WTC11 (cell line): ENCODE data around the gene TTC24. TPM values are rescaled to one million over a fixed set of nuclear protein-coding genes. Genes with fewer than 3 reads are reported as not detected.

Experiments
- ATAC-seq: fragments of 200-7000 bp; cut with Tn5 transposase; 2 replicates; pipeline ENCODE4 v1.10.0; 2021; ENCODE audit warnings: mild to moderate bottlenecking, moderate library complexity
- CTCF ChIA-PET: fragments of 300-600 bp; sonication (Branson Sonifier 250); formaldehyde crosslinking; loops from one replicate; lab custom pipeline; 2021; ENCODE audit warnings: antibody characterized with exemption; lab: Charles Lee
- POLR2A ChIA-PET: fragments of 350-600 bp; sonication (Branson Sonifier 250); formaldehyde crosslinking; loops from one replicate; lab custom pipeline; 2021; ENCODE audit warnings: antibody characterized with exemption; lab: Charles Lee
- DNase-seq: peaks from one replicate; pipeline ENCODE4 v3.0.0; 2021; ENCODE audit warnings: low spot score
- H3K27ac Mint-ChIP-seq: 2 replicates; pipeline ENCODE4 v1.8.0; 2021; ENCODE audit warnings: mixed read lengths
- H3K27me3 Mint-ChIP-seq: 2 replicates; pipeline ENCODE4 v1.8.0; 2021; ENCODE audit warnings: low read depth, mild to moderate bottlenecking, moderate library complexity, mixed read lengths
- H3K36me3 Mint-ChIP-seq: 2 replicates; pipeline ENCODE4 v1.8.0; 2021; ENCODE audit warnings: mixed read lengths
- H3K4me1 Mint-ChIP-seq: 2 replicates; pipeline ENCODE4 v1.8.0; 2022; ENCODE audit warnings: mixed read lengths
- H3K4me3 Mint-ChIP-seq: 2 replicates; pipeline ENCODE4 v1.8.0; 2021; ENCODE audit warnings: mild to moderate bottlenecking, moderate library complexity, mixed read lengths
- H3K9me3 Mint-ChIP-seq: 2 replicates; pipeline ENCODE4 v1.8.0; 2021; ENCODE audit warnings: mixed read lengths
- CREM ChIP-seq: sonication (generic); formaldehyde crosslinking; IDR thresholded peaks from 2 replicates; pipeline ENCODE4 v1.8.1; 2022; ENCODE audit warnings: mild to moderate bottlenecking, missing genetic modification reagents, moderate library complexity
- ESRRA ChIP-seq: sonication (generic); formaldehyde crosslinking; IDR thresholded peaks from 2 replicates; pipeline ENCODE4 v1.8.1; 2022; ENCODE audit warnings: mild to moderate bottlenecking, missing genetic modification reagents, borderline replicate concordance
- FOXJ3 ChIP-seq: sonication (generic); formaldehyde crosslinking; IDR thresholded peaks from 2 replicates; pipeline ENCODE4 v1.9.0; 2021; ENCODE audit warnings: missing genetic modification reagents, mild to moderate bottlenecking, borderline replicate concordance
- GRHL2 ChIP-seq: fragments of 250-450 bp; sonication (Bioruptor Pico); IDR thresholded peaks from 2 replicates; pipeline ENCODE4 v1.8.0; 2022; ENCODE audit warnings: mild to moderate bottlenecking, moderate library complexity; ENCODE audit not compliant: insufficient replicate concordance, severe bottlenecking
- MXD4 ChIP-seq: fragments of 250-450 bp; sonication (Bioruptor Pico); IDR thresholded peaks from 2 replicates; pipeline ENCODE4 v1.8.0; 2021; ENCODE audit warnings: mild to moderate bottlenecking, moderate library complexity, borderline replicate concordance
- MYBL2 ChIP-seq: sonication (generic); formaldehyde crosslinking; IDR thresholded peaks from 2 replicates; pipeline ENCODE4 v1.8.1; 2023; ENCODE audit warnings: mild to moderate bottlenecking, moderate library complexity, missing genetic modification reagents
- NFATC4 ChIP-seq: fragments of 250-450 bp; sonication (Bioruptor Pico); IDR thresholded peaks from 2 replicates; pipeline ENCODE4 v1.9.0; 2021; ENCODE audit warnings: mild to moderate bottlenecking
- NFE2L1 ChIP-seq: sonication (generic); formaldehyde crosslinking; IDR thresholded peaks from 2 replicates; pipeline ENCODE4 v1.8.1; 2023; ENCODE audit warnings: missing genetic modification reagents
- NR1H2 ChIP-seq: sonication (generic); formaldehyde crosslinking; IDR thresholded peaks from 2 replicates; pipeline ENCODE4 v1.9.0; 2021; ENCODE audit warnings: mild to moderate bottlenecking, moderate library complexity, missing genetic modification reagents
- OVOL2 ChIP-seq: fragments of 250-450 bp; sonication (Bioruptor Pico); IDR thresholded peaks from 2 replicates; pipeline ENCODE4 v1.9.0; 2021; ENCODE audit warnings: mild to moderate bottlenecking, borderline replicate concordance
- PREB ChIP-seq: sonication (generic); formaldehyde crosslinking; IDR thresholded peaks from 2 replicates; pipeline ENCODE4 v1.8.1; 2022; ENCODE audit warnings: mild to moderate bottlenecking, missing genetic modification reagents, moderate library complexity, borderline replicate concordance
- RORB ChIP-seq: fragments of 250-450 bp; sonication (Bioruptor Pico); IDR thresholded peaks from 2 replicates; pipeline ENCODE4 v1.9.0; 2021; ENCODE audit warnings: mild to moderate bottlenecking
- SMAD3 ChIP-seq: sonication (generic); formaldehyde crosslinking; IDR thresholded peaks from 2 replicates; pipeline ENCODE4 v1.8.0; 2022; ENCODE audit warnings: missing genetic modification reagents, mild to moderate bottlenecking, borderline replicate concordance
- SOX15 ChIP-seq: fragments of 250-450 bp; sonication (Bioruptor Pico); IDR thresholded peaks from 2 replicates; pipeline ENCODE4 v1.9.0; 2021; ENCODE audit warnings: mild to moderate bottlenecking
- TEAD1 ChIP-seq: sonication (generic); formaldehyde crosslinking; IDR thresholded peaks from 2 replicates; pipeline ENCODE4 v1.8.0; 2022; ENCODE audit warnings: mild to moderate bottlenecking, missing genetic modification reagents
- TP53 ChIP-seq: sonication (generic); formaldehyde crosslinking; IDR thresholded peaks from 2 replicates; pipeline ENCODE4 v1.8.1; 2023; ENCODE audit warnings: mild to moderate bottlenecking, missing genetic modification reagents
- ZBTB43 ChIP-seq: sonication (generic); formaldehyde crosslinking; IDR thresholded peaks from 2 replicates; pipeline ENCODE4 v1.8.1; 2023; ENCODE audit warnings: mild to moderate bottlenecking, missing genetic modification reagents
- ZNF263 ChIP-seq: sonication (generic); formaldehyde crosslinking; IDR thresholded peaks from 2 replicates; pipeline ENCODE4 v1.8.1; 2022; ENCODE audit warnings: low read depth, mild to moderate bottlenecking, moderate library complexity, missing genetic modification reagents
- ZNF532 ChIP-seq: fragments of 250-450 bp; sonication (Bioruptor Pico); IDR thresholded peaks from 2 replicates; pipeline ENCODE4 v1.9.0; 2021; ENCODE audit warnings: mild to moderate bottlenecking, borderline replicate concordance
- total RNA-seq: library from RNA; stranded (reverse); gene quantifications from 3 replicates; pipeline ENCODE4 v1.2.3, GENCODE V29; 2021
- TF ChIP-seq, protein P1 (sequence below): sonication (generic); formaldehyde crosslinking; IDR thresholded peaks from 2 replicates; pipeline ENCODE4 v1.8.1; 2023; ENCODE audit warnings: mild to moderate bottlenecking, missing genetic modification reagents, borderline replicate concordance
- TF ChIP-seq, protein P2 (sequence below): sonication (generic); formaldehyde crosslinking; IDR thresholded peaks from 2 replicates; pipeline ENCODE4 v1.8.1; 2022; ENCODE audit warnings: low read depth, mild to moderate bottlenecking, moderate library complexity, missing genetic modification reagents, borderline replicate concordance

Gene TTC24
- total RNA-seq, 1 experiment from 2014 or later, result 0.20 TPM

DNA sequence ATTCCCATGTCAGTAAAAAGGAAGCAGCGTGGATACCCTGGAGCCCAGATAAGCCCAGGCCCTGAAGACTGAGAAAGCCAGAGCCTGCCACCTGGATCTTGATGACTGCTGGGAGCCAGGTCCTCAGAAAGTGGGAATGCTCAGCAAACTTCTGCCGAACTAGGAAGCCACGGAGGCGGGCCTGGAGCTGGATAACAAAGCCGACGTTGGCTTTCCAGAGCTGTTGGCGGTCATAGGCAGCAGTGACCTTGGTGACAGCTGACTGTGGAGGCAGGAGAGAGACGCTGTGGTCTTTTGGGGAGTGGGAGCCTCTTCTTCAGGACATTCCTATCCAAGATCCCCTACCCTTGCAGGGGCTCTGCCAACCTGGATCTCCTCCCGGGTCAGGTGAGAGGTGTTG is 31.5 kb upstream of the TTC24 start (continued):
- TF ChIP-seq MXD4 (CRISPR knock-in tag) (no peak), MYBL2 (CRISPR knock-in tag) (no peak), OVOL2 (CRISPR knock-in tag) (no peak), CREM (CRISPR knock-in tag) (no peak), GRHL2 (CRISPR knock-in tag) (no peak), SMAD3 (CRISPR knock-in tag) (no peak), SOX15 (CRISPR knock-in tag) (no peak)
- TF ChIP-seq, protein P1, sequence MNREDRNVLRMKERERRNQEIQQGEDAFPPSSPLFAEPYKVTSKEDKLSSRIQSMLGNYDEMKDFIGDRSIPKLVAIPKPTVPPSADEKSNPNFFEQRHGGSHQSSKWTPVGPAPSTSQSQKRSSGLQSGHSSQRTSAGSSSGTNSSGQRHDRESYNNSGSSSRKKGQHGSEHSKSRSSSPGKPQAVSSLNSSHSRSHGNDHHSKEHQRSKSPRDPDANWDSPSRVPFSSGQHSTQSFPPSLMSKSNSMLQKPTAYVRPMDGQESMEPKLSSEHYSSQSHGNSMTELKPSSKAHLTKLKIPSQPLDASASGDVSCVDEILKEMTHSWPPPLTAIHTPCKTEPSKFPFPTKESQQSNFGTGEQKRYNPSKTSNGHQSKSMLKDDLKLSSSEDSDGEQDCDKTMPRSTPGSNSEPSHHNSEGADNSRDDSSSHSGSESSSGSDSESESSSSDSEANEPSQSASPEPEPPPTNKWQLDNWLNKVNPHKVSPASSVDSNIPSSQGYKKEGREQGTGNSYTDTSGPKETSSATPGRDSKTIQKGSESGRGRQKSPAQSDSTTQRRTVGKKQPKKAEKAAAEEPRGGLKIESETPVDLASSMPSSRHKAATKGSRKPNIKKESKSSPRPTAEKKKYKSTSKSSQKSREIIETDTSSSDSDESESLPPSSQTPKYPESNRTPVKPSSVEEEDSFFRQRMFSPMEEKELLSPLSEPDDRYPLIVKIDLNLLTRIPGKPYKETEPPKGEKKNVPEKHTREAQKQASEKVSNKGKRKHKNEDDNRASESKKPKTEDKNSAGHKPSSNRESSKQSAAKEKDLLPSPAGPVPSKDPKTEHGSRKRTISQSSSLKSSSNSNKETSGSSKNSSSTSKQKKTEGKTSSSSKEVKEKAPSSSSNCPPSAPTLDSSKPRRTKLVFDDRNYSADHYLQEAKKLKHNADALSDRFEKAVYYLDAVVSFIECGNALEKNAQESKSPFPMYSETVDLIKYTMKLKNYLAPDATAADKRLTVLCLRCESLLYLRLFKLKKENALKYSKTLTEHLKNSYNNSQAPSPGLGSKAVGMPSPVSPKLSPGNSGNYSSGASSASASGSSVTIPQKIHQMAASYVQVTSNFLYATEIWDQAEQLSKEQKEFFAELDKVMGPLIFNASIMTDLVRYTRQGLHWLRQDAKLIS (CRISPR knock-in tag), result no peak
- TF ChIP-seq, protein P2, sequence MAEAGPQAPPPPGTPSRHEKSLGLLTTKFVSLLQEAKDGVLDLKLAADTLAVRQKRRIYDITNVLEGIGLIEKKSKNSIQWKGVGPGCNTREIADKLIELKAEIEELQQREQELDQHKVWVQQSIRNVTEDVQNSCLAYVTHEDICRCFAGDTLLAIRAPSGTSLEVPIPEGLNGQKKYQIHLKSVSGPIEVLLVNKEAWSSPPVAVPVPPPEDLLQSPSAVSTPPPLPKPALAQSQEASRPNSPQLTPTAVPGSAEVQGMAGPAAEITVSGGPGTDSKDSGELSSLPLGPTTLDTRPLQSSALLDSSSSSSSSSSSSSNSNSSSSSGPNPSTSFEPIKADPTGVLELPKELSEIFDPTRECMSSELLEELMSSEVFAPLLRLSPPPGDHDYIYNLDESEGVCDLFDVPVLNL, result no peak

DNA sequence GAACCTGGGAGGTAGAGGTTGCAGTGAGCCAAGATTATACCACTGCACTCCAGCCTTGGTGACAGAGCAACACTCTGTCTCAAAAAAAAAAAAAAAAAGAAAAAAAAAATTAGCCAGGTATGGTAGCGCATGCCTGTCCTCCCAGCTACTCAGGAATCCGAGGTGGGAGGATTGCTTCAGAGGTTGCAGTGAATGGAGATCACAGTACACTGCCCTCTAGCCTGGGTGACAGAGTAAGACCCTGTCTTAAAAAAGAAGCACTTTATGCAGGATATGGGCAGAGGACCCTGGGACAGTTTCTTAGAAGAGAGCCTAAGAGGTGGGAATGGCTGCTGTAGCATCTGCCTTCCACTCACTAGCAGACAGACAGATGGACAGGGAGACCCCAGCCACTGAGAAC is 30.1 kb upstream of the TTC24 start:
- POLR2A ChIA-PET, result interaction anchor here (0.6 kb wide), 1 partner anchor 45 kb away, joined by 3 read pairs; no protein-coding TSS in a partner anchor
- CTCF ChIA-PET, result interaction anchor here (0.7 to 3.8 kb wide), 10 partner anchors 24 to 103 kb away, joined by 3 to 17 read pairs (median 4); partner anchors contain the start of genes HAPLN2 and MEF2D
- TF ChIP-seq FOXJ3 (CRISPR knock-in tag) (no peak), ZNF263 (no peak), RORB (CRISPR knock-in tag) (no peak), NFE2L1 (CRISPR knock-in tag) (no peak), OVOL2 (CRISPR knock-in tag) (no peak), PREB (CRISPR knock-in tag) (no peak), NFATC4 (CRISPR knock-in tag) (no peak), TEAD1 (CRISPR knock-in tag) (no peak), ZBTB43 (CRISPR knock-in tag) (no peak), NR1H2 (CRISPR knock-in tag) (no peak), TP53 (CRISPR knock-in tag) (no peak), ZNF532 (no peak), ESRRA (CRISPR knock-in tag) (no peak)
- TF ChIP-seq, protein P1 (CRISPR knock-in tag), result no peak

More for the DNA sequence above, 30.1 kb upstream of the TTC24 start:
- Mint-ChIP-seq H3K4me3 (no peak overlapping the region), H3K9me3 (no peaks in the 10 kb centered on the region), H3K27me3 (no peaks in the 10 kb centered on the region), H3K27ac (no peak overlapping the region), H3K4me1 (no peaks in the 10 kb centered on the region), H3K36me3 (peaks cover 13% of the 10 kb centered on the region)
- DNase-seq (no peak), ATAC-seq (peak; percentile 69)
